Right ventricle myocardium superior (tissue), 1 donor: Measurements from ENCODE around the gene PIGZ. TPM values are rescaled to one million over a fixed set of nuclear protein-coding genes. Genes with fewer than 3 reads are reported as not detected.

ENCODE experiments used
- ATAC-seq: fragments of 200-7000 bp; cut with Tn5 transposase; one replicate; pipeline ENCODE4 v1.9.1; 2020; ENCODE audit warnings: mild to moderate bottlenecking; ENCODE audit not compliant: poor library complexity
- DNase-seq: peaks from one replicate; pipeline ENCODE4 v3.0.0-alpha.2; 2020
- intact Hi-C: fragments of 100-400 bp; cut with DNase I; formaldehyde crosslinking; loops from one replicate; pipeline ENCODE4 v1.11.2; 2022
- total RNA-seq: library from RNA; stranded (reverse); fragmentation: NEBNext Ultra II Directional; extraction: Animal tissue kit (Norgen Biotek cat#: 25700); gene quantifications from one replicate; pipeline ENCODE4 v1.2.1, GENCODE V29; 2021
- donor health status: DM: no; HTN: yes; CAD: no; lungs with severe emphysema.

Gene PIGZ
- total RNA-seq, 1 donor from 2014 or later, result 2.2 TPM

GRCh38 chr3:196988241-196989029 is 19.8 kb upstream of the PIGZ start:
- ATAC-seq, result peak; percentile 48
- DNase-seq, result peak; percentile 42
- intact Hi-C loops, result no loop called here

GRCh38 chr3:196987022-196987421 is 18.4 kb upstream of the PIGZ start:
- intact Hi-C loops, result no loop called here
- ATAC-seq (no peak), DNase-seq (no peak)

GRCh38 chr3:196985954-196986885 is 17.6 kb upstream of the PIGZ start:
- ATAC-seq (no peak), DNase-seq (no peak)
- intact Hi-C loops, result no loop called here

GRCh38 chr3:196985298-196985697 is 16.7 kb upstream of the PIGZ start:
- intact Hi-C loops, result no loop called here
- ATAC-seq (no peak), DNase-seq (no peak)

GRCh38 chr3:196983186-196983585 is 14.6 kb upstream of the PIGZ start:
- intact Hi-C loops, result no loop called here
- ATAC-seq (no peak), DNase-seq (no peak)

GRCh38 chr3:196981657-196982056 is 13.0 kb upstream of the PIGZ start:
- no peak for ATAC-seq
- DNase-seq, result no peak
- intact Hi-C loops, result no loop called here

- intact Hi-C loops, result loop anchor here (10.0 kb wide), 1 partner anchor 205 kb away; no protein-coding TSS in a partner anchor
- ATAC-seq, result no peak
- no peak for DNase-seq
Observed at GRCh38 chr3:196979545-196979944, 10.9 kb upstream of the PIGZ start.

- DNase-seq (no peak), ATAC-seq (no peak)
- intact Hi-C loops, result loop anchor here (10.0 kb wide), 1 partner anchor 208 kb away; no protein-coding TSS in a partner anchor
Observed at GRCh38 chr3:196976941-196977340, 8.3 kb upstream of the PIGZ start.

- ATAC-seq (no peak), DNase-seq (no peak)
- intact Hi-C loops, result loop anchor here (10.0 kb wide), 1 partner anchor 209 kb away; no protein-coding TSS in a partner anchor
Observed at GRCh38 chr3:196975349-196975748, 6.7 kb upstream of the PIGZ start.

GRCh38 chr3:196974661-196975060 is 6.0 kb upstream of the PIGZ start:
- ATAC-seq (no peak), DNase-seq (no peak)
- intact Hi-C loops, result loop anchor here (10.0 kb wide), 1 partner anchor 210 kb away; no protein-coding TSS in a partner anchor

GRCh38 chr3:196971094-196971698 is 2.6 kb upstream of the PIGZ start:
- DNase-seq (no peak), ATAC-seq (no peak)
- intact Hi-C loops, result loop anchor here (10.0 kb wide), 1 partner anchor 214 kb away; no protein-coding TSS in a partner anchor

- ATAC-seq (no peak), DNase-seq (no peak)
- intact Hi-C loops, result loop anchor here (10.0 kb wide), 1 partner anchor 214 kb away; no protein-coding TSS in a partner anchor
Observed at GRCh38 chr3:196970547-196971093, 2.0 kb upstream of the PIGZ start.

GRCh38 chr3:196969660-196970546 is 1.3 kb upstream of the PIGZ start:
- DNase-seq, result peak; percentile 80
- peak; percentile 91 for ATAC-seq
- intact Hi-C loops, result loop anchor here (10.0 kb wide), 1 partner anchor 215 kb away; no protein-coding TSS in a partner anchor

- intact Hi-C loops, result no loop called here
- DNase-seq (peak; percentile 58), ATAC-seq (peak; percentile 9)
Observed at GRCh38 chr3:196969134-196969659, 564 bp upstream of the PIGZ start.

- DNase-seq (no peak), ATAC-seq (no peak)
- intact Hi-C loops, result no loop called here
Observed at GRCh38 chr3:196967412-196968232, 1.0 kb downstream of the PIGZ start.

GRCh38 chr3:196966526-196967401 is 1.9 kb downstream of the PIGZ start:
- DNase-seq, result no peak
- ATAC-seq, result no peak
- intact Hi-C loops, result no loop called here
